Measurements from ENCODE around the gene CTSZ.

CTSZ gene

DNA sequence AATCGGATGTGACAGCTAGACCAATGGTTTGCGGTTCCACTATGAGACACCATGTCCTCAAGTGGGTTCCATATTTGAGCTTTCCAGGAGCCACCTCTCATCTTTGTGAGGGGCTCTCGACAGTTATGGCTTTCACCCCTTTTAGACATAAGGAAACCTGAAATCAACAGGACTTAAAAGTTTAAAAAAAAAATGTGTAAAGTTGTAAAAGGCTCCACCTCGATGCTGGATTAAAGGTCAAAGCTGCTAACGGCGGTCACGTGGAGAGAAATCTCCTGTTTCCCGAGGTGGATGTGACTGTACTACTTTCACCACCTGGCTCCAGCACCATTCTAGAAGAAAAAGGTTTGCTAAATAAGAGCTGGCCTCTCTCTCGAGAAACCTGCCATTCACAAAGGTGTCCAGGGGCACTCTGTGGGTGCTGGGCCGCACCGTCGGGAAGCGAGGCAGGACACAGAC is 24.5 kb upstream of the CTSZ start:
- no peak for DNase-seq

DNA sequence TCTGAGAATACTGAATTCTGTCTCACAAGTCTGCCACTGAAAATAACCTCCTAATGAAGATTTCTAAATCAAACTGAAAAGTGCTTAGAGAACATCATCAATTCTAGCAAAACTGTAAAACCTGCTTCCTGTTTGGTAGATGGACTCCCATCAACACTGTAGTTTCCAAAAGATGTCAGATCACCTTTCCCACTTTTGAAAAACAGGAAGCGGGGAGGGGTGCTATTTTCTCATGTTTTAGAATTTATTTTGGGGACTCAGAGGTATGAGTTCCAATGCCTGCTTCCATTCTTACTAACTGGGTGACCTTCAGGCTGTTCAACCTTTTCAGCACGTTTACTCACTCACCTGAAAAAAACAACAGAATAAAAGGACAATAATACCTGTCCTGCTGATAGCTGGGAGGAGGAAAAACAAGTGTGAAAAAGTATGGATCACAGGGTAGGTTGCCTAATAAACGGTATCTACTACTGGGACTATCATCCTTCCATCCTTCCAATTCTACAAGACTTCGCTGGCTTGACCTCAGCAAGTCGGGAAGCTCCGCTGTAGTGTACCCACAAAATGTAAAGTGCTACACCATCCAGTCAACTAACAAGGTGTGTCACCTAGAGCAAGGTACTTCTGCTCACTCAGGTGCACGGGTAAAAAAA is 24.0 kb upstream of the CTSZ start:
- DNase-seq, result no peak

DNA sequence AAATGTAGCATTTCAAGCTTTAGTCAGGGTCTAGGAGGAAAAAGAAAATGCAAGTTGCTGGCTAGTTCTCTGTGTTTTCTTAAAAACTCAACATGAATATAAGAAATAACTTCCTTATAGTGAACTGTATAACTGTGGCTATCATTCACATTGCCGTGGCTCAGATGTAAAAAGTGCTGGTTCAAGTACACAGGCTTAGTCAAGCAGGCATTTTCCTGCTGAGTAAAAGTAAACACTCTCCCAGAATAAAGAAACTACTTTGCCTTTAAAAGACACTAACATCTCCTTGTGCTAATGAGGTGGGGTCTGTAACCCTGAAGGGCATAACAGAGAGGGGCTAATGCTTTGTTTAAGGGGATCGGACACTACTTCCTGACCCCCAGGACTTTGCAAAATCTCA is 21.8 kb upstream of the CTSZ start:
- no peak for DNase-seq

DNA sequence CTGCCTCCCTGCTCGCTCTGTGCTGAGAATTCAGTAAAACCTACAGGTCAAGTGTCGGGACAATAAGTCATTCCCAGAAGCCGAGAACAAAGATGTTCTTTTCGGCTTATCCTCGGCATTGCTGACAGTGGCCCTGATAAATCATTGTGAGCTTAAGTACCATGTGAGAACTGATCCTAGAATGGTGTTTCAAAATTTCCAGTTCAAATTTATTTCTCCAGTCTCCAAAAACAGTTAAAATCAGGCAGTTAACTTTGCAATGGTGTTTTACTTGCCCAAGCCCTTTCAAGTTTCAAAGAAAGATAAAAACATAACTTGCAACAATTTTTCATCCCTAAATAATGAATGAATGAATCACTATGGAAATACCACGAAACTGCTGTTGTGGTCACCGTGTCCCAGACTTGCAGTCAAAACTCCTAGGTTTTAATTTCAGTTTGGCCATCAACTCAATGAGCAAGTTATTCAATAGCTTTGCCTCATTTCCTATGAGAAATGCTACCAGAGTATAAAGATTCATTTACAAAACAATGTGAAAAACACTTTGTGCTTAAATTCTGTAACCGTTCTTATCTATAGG is 20.8 kb upstream of the CTSZ start:
- no peak for DNase-seq

DNA sequence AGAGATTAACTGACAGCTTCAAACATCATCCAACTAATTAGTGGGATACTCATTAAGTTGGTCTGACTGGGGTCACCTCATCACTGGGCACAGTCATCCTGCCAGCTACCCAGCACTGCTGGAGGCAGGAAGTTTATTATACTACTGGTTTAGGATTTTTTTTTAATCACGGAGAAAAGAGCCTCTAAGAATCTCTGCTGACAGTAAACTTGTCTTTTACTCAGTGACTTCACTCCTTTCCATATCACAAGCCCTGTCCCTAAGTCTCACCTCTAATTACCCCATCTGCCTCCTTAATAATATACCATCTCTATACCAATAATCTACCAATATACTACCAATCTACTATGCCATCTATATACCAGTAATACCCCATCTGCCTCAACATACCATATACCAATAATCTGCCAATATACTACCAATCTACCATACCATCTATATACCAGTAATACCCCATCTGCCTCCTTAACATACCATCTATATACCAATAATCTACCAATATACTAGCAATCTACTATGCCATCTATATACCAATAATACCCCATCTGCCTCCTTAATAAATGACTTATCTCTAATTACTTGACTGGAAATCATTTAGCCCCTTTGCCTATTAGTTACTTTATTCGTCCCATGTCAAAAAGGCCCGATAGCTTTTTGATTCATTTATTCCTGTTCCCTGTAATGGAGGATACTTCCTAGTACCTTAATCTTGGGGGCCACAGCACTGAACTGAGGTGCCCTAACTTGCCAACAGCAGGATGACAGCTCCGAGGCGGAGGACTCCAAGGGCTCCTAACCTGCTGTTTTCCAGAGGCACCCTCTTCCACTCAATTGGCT is 20.1 kb upstream of the CTSZ start:
- DNase-seq, result no peak

DNA sequence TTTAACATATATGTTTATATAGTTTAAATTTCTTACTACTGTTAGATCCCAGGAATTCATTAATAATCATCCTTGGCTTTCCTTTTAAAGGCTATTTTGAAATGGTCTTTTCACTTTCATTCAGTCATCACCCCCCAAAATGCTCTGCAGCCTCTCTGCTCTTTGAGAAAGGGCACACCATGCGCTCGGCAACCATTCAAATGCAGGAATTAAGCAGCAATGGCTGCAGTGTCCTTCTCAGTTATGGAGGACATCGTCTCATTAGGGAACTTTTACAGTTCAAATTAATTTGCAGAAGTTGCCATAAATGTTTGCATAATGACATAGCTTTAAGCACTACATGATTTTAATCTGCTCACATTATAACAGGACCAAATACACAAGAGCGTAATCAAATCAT is 18.5 kb upstream of the CTSZ start:
- no peak for DNase-seq

DNA sequence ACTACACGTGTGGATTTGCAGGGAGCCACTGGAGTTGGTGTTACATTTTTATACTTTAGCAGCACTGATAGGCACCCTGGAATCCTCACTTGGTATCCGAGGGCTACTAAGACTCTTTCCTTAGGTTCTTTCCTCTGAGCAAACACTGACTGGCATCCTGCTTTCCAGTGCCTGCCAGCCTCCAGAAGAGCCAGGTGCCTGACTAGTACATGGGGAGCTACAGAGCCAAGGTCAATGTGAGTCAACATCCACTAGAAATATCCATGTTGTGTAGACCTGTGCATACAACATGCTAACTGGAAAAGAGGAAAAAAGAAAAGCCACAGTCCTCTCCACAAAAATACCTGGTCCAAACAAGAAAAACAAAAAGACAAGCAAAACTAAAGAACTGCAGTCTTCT is 18.0 kb upstream of the CTSZ start:
- no peak for DNase-seq

DNA sequence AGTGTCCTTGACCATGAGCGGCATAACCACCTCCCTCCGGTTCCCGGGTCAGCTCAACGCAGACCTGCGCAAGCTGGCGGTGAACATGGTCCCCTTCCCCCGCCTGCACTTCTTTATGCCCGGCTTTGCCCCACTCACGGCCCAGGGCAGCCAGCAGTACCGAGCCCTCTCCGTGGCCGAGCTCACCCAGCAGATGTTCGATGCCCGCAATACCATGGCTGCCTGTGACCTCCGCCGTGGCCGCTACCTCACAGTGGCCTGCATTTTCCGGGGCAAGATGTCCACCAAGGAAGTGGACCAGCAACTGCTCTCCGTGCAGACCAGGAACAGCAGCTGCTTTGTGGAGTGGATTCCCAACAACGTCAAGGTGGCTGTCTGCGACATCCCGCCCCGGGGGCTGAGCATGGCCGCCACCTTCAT is 17.1 kb upstream of the CTSZ start:
- DNase-seq, result no peak

DNA sequence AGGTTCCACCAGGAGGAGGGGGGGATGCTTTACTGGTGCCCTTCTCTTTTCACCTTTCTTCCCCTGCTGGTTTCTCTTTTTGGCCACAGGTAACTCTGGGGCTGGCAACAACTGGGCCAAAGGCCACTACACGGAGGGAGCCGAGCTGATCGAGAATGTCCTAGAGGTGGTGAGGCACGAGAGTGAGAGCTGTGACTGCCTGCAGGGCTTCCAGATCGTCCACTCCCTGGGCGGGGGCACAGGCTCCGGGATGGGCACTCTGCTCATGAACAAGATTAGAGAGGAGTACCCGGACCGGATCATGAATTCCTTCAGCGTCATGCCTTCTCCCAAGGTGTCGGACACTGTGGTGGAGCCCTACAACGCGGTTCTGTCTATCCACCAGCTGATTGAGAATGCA is 16.6 kb upstream of the CTSZ start:
- no peak for DNase-seq

DNA sequence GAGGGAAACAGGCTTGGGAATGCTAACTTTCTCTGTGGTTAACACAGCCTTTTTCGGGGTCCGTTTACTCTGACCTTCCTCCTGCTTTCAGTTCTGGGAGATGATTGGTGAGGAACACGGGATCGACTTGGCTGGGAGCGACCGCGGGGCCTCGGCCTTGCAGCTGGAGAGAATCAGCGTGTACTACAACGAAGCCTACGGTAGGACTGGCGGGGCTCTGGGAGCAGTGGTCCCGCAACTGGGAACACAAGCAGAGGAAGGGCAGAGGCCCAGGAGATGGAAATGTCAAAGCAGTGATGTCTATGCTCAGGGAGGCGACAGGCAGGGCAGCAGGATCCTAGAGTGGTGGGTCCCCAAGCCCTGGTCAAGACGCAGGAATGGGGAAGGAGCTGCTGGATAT is 15.7 kb upstream of the CTSZ start:
- DNase-seq, result no peak

DNA sequence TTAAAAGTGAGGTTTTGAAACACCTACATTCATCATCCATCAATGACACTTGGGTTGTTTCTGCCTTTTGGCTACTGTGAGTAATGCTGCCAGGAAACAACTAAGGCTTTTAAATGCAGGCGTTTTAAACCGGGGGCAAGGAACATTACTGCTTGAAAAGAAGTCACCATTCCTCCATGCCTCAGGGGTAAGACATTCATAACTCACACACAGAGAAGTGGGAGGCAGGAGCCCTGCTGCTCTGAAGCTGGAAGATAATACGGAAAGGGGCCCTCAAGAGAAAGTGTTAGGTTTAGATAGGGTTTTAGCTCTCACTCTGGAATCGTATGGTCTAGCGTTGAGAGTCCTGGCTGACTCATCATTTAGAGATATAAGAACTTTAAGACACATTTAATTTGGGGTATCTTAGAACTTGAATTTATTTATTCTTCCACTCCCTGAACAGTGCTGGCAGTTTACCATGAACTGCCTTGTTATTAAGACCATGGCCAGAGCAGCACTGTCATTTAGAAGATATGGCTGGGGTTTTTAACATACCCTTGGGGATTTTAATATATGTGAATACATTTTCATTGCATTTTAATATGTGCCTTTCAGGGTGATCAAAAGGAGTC is 14.0 kb upstream of the CTSZ start:
- no peak for DNase-seq

DNA sequence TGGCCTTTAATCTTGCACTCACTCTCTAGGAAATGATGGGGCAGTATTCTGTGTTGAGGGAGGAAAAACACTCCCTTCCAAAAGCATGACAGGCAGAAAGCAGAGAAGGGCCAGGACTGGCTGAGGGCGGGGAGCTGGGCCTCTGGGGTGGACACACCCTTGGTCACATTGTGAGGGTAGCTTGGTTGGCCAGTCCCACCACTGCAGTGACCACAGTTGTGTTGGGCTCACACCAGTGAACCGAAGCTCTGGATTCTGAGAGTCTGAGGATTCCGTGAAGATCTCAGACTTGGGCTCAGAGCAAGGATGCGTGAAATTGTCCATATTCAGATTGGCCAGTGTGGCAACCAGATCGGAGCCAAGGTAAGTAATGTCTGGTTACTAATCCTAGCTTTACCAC is 12.2 kb upstream of the CTSZ start, which contains the start of gene TUBB1:
TUBB1 (plus strand) TSS at position 213 of the 400 bp plus-strand sequence; CDS start at position 307, 94 bp downstream.
- DNase-seq, result no peak

DNA sequence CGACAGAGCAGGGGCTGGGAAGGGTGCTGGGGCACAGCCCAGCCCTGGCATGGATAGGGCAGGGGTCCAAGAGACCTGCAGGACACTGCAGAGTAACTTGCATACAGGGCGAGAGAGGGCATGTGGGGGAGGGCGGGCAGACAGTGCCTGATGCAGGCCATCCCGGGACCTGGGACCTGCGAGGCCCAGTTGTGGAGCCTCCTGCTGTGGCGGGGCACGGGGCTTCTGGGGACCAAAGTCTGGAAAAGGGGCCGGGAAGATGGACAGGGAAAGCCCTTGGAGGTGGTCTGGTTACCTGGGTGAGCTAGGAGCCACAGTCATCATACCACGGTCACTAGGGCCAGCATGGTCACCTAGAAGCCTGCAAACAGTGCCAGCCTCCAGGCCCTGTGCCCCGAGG is 11.8 kb upstream of the CTSZ start:
- DNase-seq, result no peak

DNA sequence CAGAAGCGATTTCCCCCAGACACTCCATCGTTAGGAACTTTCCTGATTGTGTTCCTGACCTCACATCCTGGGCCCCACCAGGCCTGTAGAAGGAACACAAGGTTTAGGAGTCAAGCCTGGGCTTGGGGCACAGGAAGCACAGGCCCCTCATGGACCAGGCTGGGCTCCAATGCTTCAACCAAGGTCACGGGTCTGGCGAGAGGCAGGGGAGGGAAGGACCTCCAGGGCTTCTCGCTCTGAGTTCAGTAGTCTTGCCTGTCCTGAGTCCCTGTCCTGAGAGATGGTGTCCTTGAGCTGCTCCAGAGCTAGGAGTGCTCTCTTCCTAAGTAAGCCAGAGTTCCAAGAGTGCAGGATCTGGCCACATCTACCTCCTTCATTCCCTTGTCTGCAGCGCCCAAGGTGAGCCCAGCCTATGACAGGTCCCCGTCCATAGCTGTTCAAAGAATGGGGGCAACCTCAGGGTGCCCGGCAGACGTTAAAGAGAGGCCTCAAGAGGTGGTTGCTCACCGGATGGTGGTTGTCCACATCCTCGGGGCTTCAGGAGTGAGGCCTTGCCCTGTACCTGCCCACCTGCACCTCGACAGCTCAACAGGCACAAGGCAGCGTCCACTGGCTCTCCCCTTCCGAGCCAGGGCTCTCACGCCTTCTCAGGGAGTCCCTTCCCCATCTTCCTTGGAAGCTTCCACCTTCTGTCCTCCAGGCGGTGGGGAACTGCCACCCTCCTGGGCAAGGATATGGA is 10.6 kb upstream of the CTSZ start:
- DNase-seq, result no peak

DNA sequence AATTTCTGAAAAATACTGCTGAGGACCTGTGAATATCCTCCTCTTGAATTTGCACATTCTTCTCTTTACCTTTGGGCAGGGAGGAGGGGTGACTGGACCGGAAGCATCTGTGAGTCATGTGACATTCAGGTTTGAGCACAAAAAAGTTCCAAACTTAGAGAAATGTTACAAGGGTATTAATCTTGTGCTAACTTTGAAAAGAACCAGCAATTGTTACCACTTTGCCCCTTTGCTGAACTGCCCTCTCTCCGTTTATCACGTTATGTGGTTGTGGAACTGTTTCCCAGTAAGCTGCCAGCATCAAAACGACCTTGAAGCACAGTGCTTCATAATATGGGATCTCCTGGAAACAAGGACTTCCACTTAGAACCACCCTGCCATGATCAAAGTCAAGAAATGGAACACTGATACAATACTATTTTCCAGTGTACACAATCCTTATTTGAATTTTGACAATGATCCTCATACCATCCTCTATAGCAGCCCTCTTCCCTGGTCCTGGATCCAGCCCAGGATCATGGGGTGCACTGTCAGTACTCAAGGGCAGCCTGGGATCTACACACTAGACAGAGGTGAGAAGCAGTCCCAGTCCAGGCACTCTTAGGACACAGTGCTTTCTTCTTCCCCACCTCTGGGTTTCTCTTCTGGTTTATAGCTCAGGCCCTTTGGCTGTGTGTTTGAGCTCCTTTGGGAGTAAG is 9.9 kb upstream of the CTSZ start:
- no peak for DNase-seq

DNA sequence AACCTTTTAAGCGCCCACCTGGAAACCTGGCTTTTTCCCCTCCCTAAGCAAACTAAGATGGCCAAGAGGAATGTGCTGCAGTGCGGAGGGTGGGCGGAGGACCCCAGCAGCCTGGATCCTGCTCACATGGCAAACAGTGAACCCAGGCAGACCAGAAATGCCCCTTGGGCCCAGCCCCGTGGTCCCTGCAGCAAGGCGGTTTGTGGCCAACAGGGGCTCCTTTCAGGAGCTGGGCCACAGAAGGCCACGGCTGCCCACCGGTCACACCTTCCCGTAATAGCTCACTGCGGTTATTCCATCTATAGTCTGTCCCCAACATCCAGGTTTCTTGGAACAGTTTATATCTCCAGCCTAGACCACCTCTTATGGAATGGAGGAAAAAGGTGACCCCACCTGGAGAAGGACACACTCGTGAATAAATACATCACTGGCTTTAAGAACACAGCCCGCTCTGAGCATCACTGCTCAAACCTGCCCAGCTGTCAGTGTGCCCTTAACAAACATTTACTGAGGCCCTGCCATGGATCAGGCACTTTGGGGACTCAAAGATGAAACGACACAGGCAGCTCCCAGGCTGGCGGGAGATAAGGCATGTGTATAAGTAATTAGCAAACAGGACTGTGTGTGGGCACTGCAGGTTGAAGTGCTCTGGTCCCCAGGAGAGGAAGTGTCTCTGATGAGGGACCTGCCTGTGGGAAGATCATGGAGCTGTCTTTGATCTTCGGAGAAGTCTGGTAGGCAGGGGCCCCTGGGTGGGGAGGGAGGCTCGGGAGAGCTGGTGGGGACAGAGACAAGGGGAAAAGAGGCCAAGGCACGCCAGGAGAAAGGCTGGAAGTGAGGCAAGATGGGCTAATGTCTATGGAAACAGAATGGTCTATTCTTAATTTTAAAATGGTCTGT is 9.0 kb upstream of the CTSZ start:
- no peak for DNase-seq

DNA sequence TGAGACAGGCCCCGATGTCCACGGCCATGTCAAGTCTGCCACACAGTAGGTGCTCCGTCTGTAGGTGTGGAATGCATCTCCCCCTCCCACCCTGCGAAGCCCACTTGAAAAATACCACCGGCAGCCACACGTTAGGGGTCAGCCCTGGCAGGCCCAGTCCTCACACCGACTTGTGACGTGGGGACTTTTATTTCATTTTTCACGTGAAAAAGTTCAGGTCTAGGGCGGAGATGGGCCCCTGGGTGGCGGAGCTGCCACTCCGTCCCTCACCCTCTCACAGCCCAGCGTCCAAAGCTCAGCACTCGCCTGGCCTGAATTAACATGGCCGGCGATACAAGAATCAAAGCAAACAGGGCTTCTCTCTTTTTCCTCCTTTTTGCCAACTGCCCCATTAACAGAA is 8.4 kb upstream of the CTSZ start:
- DNase-seq, result no peak

DNA sequence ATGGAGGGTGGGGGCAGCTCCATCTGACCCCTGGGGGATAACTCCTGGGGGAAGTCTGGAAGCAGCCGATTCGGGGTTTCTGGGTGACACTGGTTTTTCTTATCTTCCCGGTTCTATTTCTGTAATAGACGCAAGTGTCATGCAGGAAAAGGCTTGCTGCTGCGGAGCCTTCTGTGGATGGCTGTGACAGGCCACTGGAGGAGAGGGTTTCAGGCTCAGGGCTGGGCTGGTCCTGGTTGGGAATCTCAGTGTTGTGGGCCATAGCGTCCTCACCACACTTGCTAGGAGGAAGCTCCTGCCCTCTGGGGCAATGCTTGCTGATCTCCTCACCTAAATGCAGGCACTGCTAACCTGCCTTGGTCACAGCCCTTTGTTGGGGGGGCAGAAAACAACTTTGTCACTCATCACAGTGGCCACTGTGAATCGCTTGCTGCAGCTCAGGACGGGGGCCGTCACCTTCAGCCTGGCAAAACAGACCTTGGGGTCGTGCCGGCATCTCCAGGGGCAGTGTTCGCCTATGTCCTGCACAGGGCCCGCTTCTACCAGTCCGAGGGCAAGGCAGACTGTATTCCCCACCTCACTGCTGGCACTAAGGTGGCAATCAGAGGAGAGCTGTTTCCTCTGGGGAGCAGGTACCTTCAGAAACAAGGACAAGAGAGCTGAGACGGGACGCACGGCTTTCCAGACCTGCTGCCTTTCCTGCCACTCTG is 7.8 kb upstream of the CTSZ start:
- DNase-seq, result no peak

DNA sequence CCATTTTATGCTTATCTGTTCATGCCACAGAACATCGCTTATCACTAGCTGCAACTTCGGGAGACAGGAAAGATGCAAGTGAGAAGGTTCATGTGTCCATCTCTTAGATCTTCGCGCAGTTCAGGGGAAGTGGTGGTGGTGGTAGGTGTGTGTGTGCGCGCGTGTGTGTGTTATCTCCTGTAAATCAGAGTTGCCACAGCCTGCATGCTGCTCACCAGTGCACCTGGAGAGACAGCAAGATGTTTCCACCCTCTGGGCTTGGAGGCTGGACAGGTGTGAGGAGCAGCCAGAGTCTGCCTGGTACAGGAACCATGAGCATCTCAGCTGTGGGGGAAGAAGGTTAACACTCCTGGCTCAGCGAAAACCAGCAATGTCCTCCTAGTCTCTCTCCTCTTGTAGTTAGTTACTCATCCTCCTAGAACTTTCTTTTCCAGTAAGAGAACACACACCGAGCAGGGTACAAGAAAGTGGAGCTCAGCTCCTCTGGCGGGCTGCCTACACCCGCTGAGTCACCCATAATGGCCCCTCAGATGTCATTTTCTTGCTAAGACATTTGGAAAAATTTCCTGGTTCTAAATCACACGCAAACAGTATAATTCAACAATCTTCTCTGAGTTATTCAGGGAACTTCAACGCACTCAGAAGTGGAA is 7.0 kb upstream of the CTSZ start:
- peak in 2 of 3 donors; percentile 51 to 57 for DNase-seq

Measured in suppressor macrophage treated with lipopolysaccharide for 1 hour (primary cell).